Measurements from ENCODE around the gene ST6GAL1.
"Not testable (repeated sequence)": the region's sequence is repeated elsewhere in the genome, so short reads cannot be mapped to it uniquely, and the experiment has no call there.

ST6GAL1 gene

GRCh38 chr3:186942168-186942567, 11.8 kb downstream of the ST6GAL1 start:
- no peak for DNase-seq

- DNase-seq, result no peak
Observed at GRCh38 chr3:186945255-186945823, 15.0 kb downstream of the ST6GAL1 start.

DNA sequence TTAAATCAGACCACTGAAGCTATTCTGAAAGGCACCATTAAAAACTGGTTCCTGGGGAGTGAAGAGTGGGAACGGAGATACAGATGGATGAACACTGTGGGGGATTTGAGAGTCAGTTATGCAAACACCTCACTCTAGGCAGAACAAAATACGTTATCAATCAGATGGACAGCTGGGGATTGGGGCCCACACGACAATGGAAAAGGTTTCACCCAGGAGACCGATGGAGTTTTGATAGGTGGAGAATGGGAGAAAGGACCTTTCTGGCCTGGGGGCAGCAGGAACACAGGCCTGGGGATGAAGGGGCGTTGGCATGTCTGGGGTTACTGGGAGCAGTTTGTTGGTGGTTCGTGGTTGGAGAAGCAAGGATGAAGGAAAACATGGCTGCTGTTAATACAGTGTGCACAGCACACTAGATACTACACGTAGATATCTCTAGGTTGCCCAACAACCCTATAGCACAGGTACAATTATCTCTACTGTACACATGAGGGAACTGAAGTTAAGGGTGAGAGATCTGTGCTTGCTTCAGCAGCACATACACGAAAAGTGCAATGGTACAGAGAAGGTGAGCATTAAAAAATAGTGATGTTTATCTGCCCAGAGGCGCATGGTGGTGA, 16.5 kb downstream of the ST6GAL1 start:
- no peak for DNase-seq

- no peak for DNase-seq
Observed at GRCh38 chr3:186949281-186949982, 19.1 kb downstream of the ST6GAL1 start.

DNA sequence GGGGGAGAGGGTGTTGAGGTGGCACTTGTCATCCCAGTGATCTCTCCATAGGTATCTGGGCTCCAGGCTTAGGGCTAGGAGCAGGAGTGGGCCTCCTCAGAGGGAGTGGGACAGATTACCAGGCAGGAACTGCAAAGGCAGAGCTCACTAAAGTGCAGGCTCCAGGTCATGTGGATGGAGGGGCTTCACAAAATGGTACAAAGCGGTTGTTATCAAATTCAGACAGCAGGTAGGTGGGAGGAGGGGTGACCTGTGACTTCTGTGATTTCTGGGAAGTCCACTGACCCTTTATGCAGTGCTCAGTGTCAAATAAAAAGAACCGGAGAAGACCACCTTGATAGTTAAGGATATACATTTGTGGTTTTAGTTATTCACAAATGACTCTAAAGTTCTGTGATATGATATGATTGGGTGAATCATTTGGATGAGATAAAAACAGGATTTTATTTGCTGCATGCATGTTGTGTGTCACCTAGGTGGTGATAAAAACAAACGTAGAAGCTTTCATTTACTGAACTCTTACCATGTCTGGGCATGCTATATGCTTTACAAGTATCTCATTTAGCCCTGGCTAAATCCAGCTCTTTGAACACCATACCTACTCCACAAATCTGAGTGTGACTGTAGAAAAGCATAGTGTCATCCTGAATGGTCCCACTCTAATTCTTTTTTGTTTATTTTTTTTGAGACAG, 20.2 kb downstream of the ST6GAL1 start:
- no peak for DNase-seq

DNA sequence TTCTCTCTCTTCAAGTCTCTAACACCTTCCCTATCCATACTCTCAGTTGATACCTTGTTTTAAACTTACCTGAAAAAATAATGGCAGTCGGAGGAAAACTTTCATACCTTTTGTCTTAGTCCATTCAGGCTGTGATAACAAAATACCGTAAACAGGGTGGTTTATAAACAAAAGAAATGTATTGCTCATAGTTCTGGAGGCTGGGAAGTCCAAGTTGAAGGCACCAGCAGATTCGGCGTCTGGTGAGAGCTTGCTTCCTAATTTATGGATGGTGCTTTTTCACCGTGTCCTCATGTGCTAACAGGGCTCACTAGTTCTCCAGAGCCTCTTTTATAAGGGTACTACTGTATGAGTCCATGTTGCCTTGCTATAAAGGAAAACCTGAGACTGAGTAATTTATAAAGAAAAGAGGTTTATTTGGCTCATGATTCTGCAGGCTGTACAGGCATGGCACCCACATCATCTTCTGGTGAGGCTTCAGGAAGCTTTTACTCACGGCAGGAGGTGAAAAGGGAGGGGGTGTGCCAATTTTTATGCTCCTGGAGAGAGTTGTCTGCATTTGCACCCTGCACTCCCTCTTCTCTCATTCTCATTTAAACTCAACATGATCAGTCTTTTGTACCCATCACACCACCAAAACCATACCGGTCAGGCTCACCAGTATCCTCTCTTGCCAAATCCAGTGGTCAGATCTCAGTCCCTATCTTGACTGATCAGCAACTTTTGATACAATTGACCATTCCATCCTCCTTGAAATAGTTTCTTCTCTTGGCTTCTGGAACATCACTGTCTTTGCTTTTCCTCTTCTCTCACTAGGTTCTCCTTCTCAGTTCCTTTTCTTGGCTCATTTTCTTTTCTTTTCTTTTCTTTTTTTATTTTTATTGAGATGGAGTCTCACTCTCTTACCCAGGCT, 21.6 kb downstream of the ST6GAL1 start:
- DNase-seq, result no peak

DNA sequence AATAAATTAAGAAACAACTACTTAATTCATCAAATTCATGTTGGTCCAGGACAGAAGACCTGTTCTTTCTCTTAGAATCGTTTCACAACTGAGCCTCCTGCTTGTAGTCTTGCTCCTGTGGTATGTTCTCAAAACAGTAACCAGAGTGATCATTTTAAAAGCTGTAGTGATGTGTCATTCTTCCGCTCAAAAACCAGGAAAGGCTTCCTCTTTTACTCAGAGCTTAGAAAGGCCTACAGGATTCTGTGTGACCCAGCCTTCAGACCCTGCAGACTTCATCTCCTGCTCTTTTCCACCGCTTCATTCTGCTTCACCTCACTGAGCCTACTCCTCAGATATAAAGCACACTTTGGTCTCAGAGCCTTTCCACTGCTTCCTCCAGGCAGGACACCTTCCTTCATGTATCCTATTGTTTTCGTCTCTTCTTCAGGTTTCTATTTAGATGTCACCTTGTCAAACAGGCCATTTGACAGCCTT, 22.7 kb downstream of the ST6GAL1 start:
- no peak for DNase-seq

DNA sequence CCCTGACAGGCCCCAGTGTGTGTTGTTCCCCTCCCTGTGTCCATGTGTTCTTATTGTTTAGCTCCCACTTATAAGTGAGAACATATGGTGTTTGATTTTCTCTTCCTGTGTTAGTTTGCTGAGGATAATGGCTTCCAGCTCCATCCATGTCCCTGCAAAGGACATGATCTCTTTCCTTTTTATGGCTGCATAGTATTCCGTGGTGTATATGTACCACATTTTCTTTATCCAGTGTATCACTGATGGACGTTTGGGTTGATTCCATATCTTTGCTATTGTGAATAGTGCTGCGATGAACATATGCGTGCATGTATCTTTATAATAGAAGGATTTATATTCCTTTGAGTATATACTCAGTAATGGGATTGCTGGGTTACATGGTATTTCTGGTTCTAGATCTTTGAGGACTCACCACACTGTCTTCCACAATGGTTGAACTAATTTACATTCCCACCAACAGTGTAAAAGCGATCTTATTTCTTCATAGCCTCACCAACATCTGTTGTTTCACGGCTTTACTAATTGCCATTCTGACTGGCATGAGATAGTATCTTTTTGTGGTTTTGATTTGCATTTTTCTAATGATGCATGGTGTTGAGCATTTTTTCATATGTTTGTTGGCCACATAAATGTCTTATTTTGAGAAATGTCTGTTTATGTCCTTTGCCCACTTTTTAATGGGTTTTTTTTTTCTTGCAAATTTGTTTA, 23.8 kb downstream of the ST6GAL1 start:
- DNase-seq, result not testable (repeated sequence)

DNA sequence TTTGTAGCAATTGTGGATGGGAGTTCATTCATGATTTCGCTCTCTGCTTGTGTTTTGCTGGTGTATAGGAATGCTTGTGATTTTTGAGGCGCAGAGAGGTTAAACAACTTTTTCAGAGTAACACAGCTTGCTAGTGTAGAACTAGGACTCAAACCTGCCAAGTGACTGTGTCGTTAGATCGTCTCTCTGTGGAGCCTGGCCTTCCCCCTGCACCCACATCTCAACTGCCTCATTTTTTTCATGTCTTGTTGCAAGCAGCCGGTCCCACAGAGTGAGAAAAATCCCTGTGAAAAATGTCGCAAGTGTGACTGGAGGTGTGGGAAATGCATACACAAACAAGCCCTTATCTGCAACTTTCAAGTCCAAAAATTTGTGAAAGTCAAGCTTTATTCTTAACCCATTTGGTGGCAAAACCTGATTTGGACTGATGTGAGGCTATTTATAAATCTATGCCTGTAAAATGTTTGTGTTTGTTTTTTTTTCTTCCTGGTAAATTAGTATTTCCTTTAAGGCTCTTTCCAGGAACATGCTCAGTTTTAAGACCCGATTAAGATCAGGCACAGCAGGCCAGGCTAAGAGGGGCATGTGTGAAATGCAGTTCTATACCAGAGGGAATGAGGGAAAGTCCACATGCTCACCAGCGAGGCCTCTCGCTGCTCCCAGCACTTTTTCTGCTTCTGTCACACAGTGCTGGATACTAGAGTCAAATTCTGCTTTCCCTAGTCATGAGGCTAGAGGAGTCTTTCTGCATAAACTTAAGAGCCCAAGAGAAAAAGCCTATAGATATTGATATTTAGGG, 25.8 kb downstream of the ST6GAL1 start:
- DNase-seq, result no peak

GRCh38 chr3:186959029-186959624, 28.8 kb downstream of the ST6GAL1 start:
- no peak for DNase-seq

- no peak for DNase-seq
Observed at GRCh38 chr3:186960347-186960746, 30.0 kb downstream of the ST6GAL1 start.

GRCh38 chr3:186962445-186962844, 32.1 kb downstream of the ST6GAL1 start:
- no peak for DNase-seq

- DNase-seq, result no peak
Observed at GRCh38 chr3:186963636-186964035, 33.3 kb downstream of the ST6GAL1 start.

- no peak for DNase-seq
Observed at GRCh38 chr3:186964071-186964470, 33.7 kb downstream of the ST6GAL1 start.

GRCh38 chr3:186964616-186965015, 34.3 kb downstream of the ST6GAL1 start:
- DNase-seq, result no peak

- DNase-seq, result no peak
Observed at GRCh38 chr3:186965141-186965879, 35.0 kb downstream of the ST6GAL1 start.

- DNase-seq, result no peak
Observed at GRCh38 chr3:186966406-186966805, 36.1 kb downstream of the ST6GAL1 start.

DNA sequence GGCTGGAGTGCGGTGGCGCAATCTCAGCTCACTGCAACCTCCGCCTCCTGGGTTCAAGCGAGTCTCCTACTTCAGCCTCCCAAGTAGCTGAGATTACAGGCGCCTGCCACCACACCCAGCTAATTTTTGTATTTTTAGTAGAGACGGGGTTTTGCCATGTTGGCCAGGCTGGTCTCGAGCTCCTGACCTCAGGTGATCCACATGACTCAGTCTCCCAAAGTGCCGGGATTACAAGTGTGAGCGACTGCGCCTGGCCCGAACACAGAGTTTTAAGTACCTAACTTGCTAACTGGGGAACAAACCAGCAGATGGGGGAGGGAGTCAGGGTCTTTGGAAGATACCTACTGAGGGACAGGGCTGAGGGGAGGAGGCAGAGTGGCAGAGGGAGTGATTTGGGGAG, 36.9 kb downstream of the ST6GAL1 start:
- DNase-seq, result not testable (repeated sequence)

GRCh38 chr3:186967686-186968085, 37.4 kb downstream of the ST6GAL1 start:
- no peak for DNase-seq

- no peak for DNase-seq
Observed at GRCh38 chr3:186969607-186970006, 39.3 kb downstream of the ST6GAL1 start.
